A673 (cell line): Measurements from ENCODE around the gene SF3B1.

Source experiments
- CTCF ChIP-seq: fragments of 300-800, 200-600 bp; sonication (generic); conservative IDR thresholded peaks from 2 replicates; pipeline ENCODE4 v1.5.1; 2017; ENCODE audit warnings: low read depth, mild to moderate bottlenecking, antibody characterized with exemption, low read length, moderate library complexity, mixed read lengths
- EZH2 ChIP-seq: fragments of 200-600 bp; sonication (generic); IDR thresholded peaks from 2 replicates; pipeline ENCODE4 v1.6.1; 2017; ENCODE audit warnings: borderline replicate concordance, low read depth, mild to moderate bottlenecking, mixed read lengths, antibody characterized with exemption, low read length; ENCODE audit not compliant: poor library complexity, severe bottlenecking

GRCh38 chr2:197426723-197427603 lies 7.9 kb downstream of the SF3B1 start:
- TF ChIP-seq CTCF: no peak
- no peak for TF ChIP-seq EZH2
